H9 (cell line): ENCODE measurements around the gene SLC35E4. TPM values are rescaled to one million over a fixed set of nuclear protein-coding genes. Genes with fewer than 3 reads are reported as not detected.

ENCODE experiments used
- DNase-seq: peaks from one replicate; pipeline ENCODE4 v3.0.0-alpha.2; 2017
- H2AFZ ChIP-seq: one replicate; pipeline ENCODE4 v1.6.1; 2013; ENCODE audit warnings: mild to moderate bottlenecking, low read length, control low read depth, moderate library complexity
- H2AK5ac ChIP-seq: 2 replicates; pipeline ENCODE4 v1.6.1; 2013; ENCODE audit warnings: low read length, control low read depth, mixed read lengths; ENCODE audit not compliant: insufficient read length
- H2BK120ac ChIP-seq: one replicate; pipeline ENCODE4 v1.6.1; 2013; ENCODE audit warnings: low read depth, mild to moderate bottlenecking, low read length, control low read depth, inconsistent platforms; ENCODE audit not compliant: poor library complexity, severe bottlenecking
- H2BK12ac ChIP-seq: 2 replicates; pipeline ENCODE4 v1.6.1; 2013; ENCODE audit warnings: low read length, control low read depth, mixed read lengths, low read depth; ENCODE audit not compliant: insufficient read length
- H2BK15ac ChIP-seq: 2 replicates; pipeline ENCODE4 v1.6.1; 2013; ENCODE audit warnings: low read depth, low read length, control low read depth
- H2BK20ac ChIP-seq: one replicate; pipeline ENCODE4 v1.6.1; 2013; ENCODE audit warnings: low read depth, mild to moderate bottlenecking, low read length, control low read depth, inconsistent platforms; ENCODE audit not compliant: poor library complexity, severe bottlenecking
- H2BK5ac ChIP-seq: 2 replicates; pipeline ENCODE4 v1.6.1; 2013; ENCODE audit warnings: low read length, control low read depth, mixed read lengths; ENCODE audit not compliant: insufficient read length
- H3K14ac ChIP-seq: 2 replicates; pipeline ENCODE4 v1.6.1; 2013; ENCODE audit warnings: low read length, control low read depth; ENCODE audit not compliant: insufficient read depth
- H3K18ac ChIP-seq: 2 replicates; pipeline ENCODE4 v1.6.1; 2013; ENCODE audit warnings: low read depth, mild to moderate bottlenecking, mixed read lengths, low read length, control low read depth; ENCODE audit not compliant: insufficient read length
- H3K23ac ChIP-seq: 2 replicates; pipeline ENCODE4 v1.6.1; 2013; ENCODE audit warnings: low read length, control low read depth, mixed read lengths, low read depth; ENCODE audit not compliant: insufficient read length
- H3K23me2 ChIP-seq: 2 replicates; pipeline ENCODE4 v1.6.1; 2013; ENCODE audit warnings: low read depth, mild to moderate bottlenecking, mixed read lengths, low read length, control low read depth; ENCODE audit not compliant: insufficient read length, poor library complexity, severe bottlenecking
- H3K27ac ChIP-seq: 2 replicates; pipeline ENCODE4 v1.5.1; 2013; ENCODE audit warnings: low read length, control low read depth, mixed read lengths, low read depth; ENCODE audit not compliant: insufficient read length
- H3K27me3 ChIP-seq: 2 replicates; pipeline ENCODE4 v1.6.1; 2013; ENCODE audit warnings: low read length, control low read depth, inconsistent platforms; ENCODE audit not compliant: insufficient read depth
- H3K4ac ChIP-seq: 2 replicates; pipeline ENCODE4 v1.6.1; 2013; ENCODE audit warnings: low read depth, mild to moderate bottlenecking, control low read depth, inconsistent platforms, low read length, moderate library complexity
- H3K4me1 ChIP-seq: 2 replicates; pipeline ENCODE4 v1.6.1; 2013; ENCODE audit warnings: low read length, control low read depth, inconsistent platforms; ENCODE audit not compliant: insufficient read depth
- H3K4me2 ChIP-seq: 2 replicates; pipeline ENCODE4 v1.6.1; 2013; ENCODE audit warnings: low read length, control low read depth, mixed read lengths; ENCODE audit not compliant: insufficient read length, insufficient read depth
- H3K56ac ChIP-seq: 2 replicates; pipeline ENCODE4 v1.6.1; 2013; ENCODE audit warnings: low read depth, mild to moderate bottlenecking, mixed read lengths, low read length, control low read depth; ENCODE audit not compliant: insufficient read length
- H3K79me1 ChIP-seq: 2 replicates; pipeline ENCODE4 v1.6.1; 2013; ENCODE audit warnings: low read depth, mild to moderate bottlenecking, moderate library complexity, low read length, control low read depth, inconsistent platforms; ENCODE audit not compliant: insufficient read depth, poor library complexity, severe bottlenecking
- H3K79me2 ChIP-seq: 2 replicates; pipeline ENCODE4 v1.6.1; 2013; ENCODE audit warnings: low read length, control low read depth, inconsistent platforms; ENCODE audit not compliant: insufficient read depth
- H3K9ac ChIP-seq: 2 replicates; pipeline ENCODE4 v1.6.1; 2013; ENCODE audit warnings: low read length, control low read depth, mixed read lengths; ENCODE audit not compliant: insufficient read length; ENCODE audit errors: extremely low read depth
- H3K9me3 ChIP-seq: one replicate; pipeline ENCODE4 v1.6.1; 2013; ENCODE audit warnings: low read depth, low read length, inconsistent platforms; ENCODE audit not compliant: control insufficient read depth
- H3T11ph ChIP-seq: one replicate; pipeline ENCODE4 v1.6.1; 2013; ENCODE audit warnings: mild to moderate bottlenecking, low read length, control low read depth, inconsistent platforms
- H4K20me1 ChIP-seq: one replicate; pipeline ENCODE4 v1.6.1; 2013; ENCODE audit not compliant: control insufficient read depth, insufficient read length, insufficient read depth
- H4K5ac ChIP-seq: 2 replicates; pipeline ENCODE4 v1.6.1; 2013; ENCODE audit warnings: low read depth, mild to moderate bottlenecking, mixed read lengths, low read length, control low read depth; ENCODE audit not compliant: insufficient read length
- H4K8ac ChIP-seq: replicated peaks from 2 replicates; pipeline ENCODE4 v1.6.1; 2013; ENCODE audit warnings: low read length, control low read depth, mixed read lengths, low read depth; ENCODE audit not compliant: insufficient read length
- H4K91ac ChIP-seq: 2 replicates; pipeline ENCODE4 v1.6.1; 2013; ENCODE audit warnings: low read depth, mild to moderate bottlenecking, moderate library complexity, mixed read lengths, low read length, control low read depth; ENCODE audit not compliant: insufficient read length
- H3K27ac Mint-ChIP-seq, 3 experiments: 2 replicates in 2 of 3; 3 replicates in 1 of 3; pipeline ENCODE4 v1.8.0; 2020 to 2021; ENCODE audit warnings: mixed read lengths in 3 of 3, mild to moderate bottlenecking in 1 of 3, moderate library complexity in 1 of 3
- H3K27me3 Mint-ChIP-seq: 2 replicates; pipeline ENCODE4 v1.8.0; 2021; ENCODE audit warnings: low read depth, mild to moderate bottlenecking, moderate library complexity, mixed read lengths
- H3K36me3 Mint-ChIP-seq, 3 experiments: 2 replicates in 2 of 3; 3 replicates in 1 of 3; pipeline ENCODE4 v1.8.0; 2020 to 2021; ENCODE audit warnings: low read depth in 3 of 3, mixed read lengths in 3 of 3; ENCODE audit not compliant: insufficient read depth in 1 of 3
- H3K4me1 Mint-ChIP-seq, 2 experiments: 2 replicates each; pipeline ENCODE4 v1.8.0; 2020; ENCODE audit warnings: mixed read lengths in 2 of 2
- H3K4me3 Mint-ChIP-seq, 2 experiments: 2 replicates in 1 of 2; 3 replicates in 1 of 2; pipeline ENCODE4 v1.8.0; 2020 to 2021; ENCODE audit warnings: mild to moderate bottlenecking in 2 of 2, mixed read lengths in 2 of 2, moderate library complexity in 1 of 2
- H3K9me3 Mint-ChIP-seq, 2 experiments: 2 replicates in 1 of 2; 3 replicates in 1 of 2; pipeline ENCODE4 v1.8.0; 2020; ENCODE audit warnings: mild to moderate bottlenecking in 2 of 2, mixed read lengths in 2 of 2, moderate library complexity in 1 of 2
- WGBS: extraction: QIAGEN DNeasy Blood & Tissue Kit; methylation state at CpG from one replicate; pipeline ENCODE4 v1.1.7; 2013; ENCODE audit warnings: missing lambda C conversion rate, low lambda C conversion rate, mixed read lengths; ENCODE audit not compliant: insufficient read length; ENCODE audit errors: extremely low coverage; 5-methylcytosine and 5-hydroxymethylcytosine counted together
- total RNA-seq: library from RNA; stranded (reverse); gene quantifications from 2 replicates; pipeline ENCODE4 v1.2.1, GENCODE V29; 2021
- TF ChIP-seq, protein P1 (sequence below): fragments of 200-600 bp; sonication (generic); conservative IDR thresholded peaks from 3 replicates; pipeline ENCODE4 v1.8.0; 2021; ENCODE audit warnings: antibody characterized with exemption, mild to moderate bottlenecking

Gene SLC35E4
- total RNA-seq, 1 experiment from 2014 or later = 3.7 TPM

DNA sequence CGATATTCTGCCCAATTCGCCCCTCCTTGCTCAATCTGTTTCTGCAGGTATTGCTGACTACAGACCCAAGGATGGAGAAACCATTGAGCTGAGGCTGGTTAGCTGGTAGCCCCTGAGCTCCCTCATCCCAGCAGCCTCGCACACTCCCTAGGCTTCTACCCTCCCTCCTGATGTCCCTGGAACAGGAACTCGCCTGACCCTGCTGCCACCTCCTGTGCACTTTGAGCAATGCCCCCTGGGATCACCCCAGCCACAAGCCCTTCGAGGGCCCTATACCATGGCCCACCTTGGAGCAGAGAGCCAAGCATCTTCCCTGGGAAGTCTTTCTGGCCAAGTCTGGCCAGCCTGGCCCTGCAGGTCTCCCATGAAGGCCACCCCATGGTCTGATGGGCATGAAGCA lies 9.2 kb upstream of the SLC35E4 start:
- Histone ChIP-seq H2BK15ac (no peak overlapping the region), H4K91ac (no peak overlapping the region), H2BK120ac (no peak overlapping the region), H3K56ac (no peak overlapping the region), H4K5ac (no peak overlapping the region), H3K27me3 (no peaks in the 10 kb centered on the region), H2BK5ac (no peak overlapping the region), H4K20me1 (no peaks in the 10 kb centered on the region), H2BK12ac (no peak overlapping the region), H3K79me2 (no peaks in the 10 kb centered on the region), H3K9ac (no peak overlapping the region), H3K23ac (no peak overlapping the region), H3K4me1 (no peaks in the 10 kb centered on the region; the same call in 1 of the 2 replicates), H2AK5ac (no peak overlapping the region), H4K8ac (no peak overlapping the region), H3T11ph (no peak overlapping the region), H3K18ac (no peak overlapping the region), H3K79me1 (no peaks in the 10 kb centered on the region), H3K14ac (no peak overlapping the region), H3K23me2 (no peaks in the 10 kb centered on the region), H2AFZ (no peak overlapping the region), H3K27ac (no peak overlapping the region), H3K4me2 (no peak overlapping the region), H3K4ac (no peak overlapping the region), H2BK20ac (no peak overlapping the region), H3K9me3 (no peaks in the 10 kb centered on the region)
- H3K9me3 Mint-ChIP-seq = peaks cover 4 to 6% of the 10 kb centered on the region in 2 experiments
- H3K4me3 Mint-ChIP-seq = no peak overlapping the region
- no peak for DNase-seq
- no peak overlapping the region for H3K27ac Mint-ChIP-seq
- peaks cover 4 to 5% of the 10 kb centered on the region in 2 experiments; a peak in 3 of 4 replicates for H3K4me1 Mint-ChIP-seq
- TF ChIP-seq, protein P1, sequence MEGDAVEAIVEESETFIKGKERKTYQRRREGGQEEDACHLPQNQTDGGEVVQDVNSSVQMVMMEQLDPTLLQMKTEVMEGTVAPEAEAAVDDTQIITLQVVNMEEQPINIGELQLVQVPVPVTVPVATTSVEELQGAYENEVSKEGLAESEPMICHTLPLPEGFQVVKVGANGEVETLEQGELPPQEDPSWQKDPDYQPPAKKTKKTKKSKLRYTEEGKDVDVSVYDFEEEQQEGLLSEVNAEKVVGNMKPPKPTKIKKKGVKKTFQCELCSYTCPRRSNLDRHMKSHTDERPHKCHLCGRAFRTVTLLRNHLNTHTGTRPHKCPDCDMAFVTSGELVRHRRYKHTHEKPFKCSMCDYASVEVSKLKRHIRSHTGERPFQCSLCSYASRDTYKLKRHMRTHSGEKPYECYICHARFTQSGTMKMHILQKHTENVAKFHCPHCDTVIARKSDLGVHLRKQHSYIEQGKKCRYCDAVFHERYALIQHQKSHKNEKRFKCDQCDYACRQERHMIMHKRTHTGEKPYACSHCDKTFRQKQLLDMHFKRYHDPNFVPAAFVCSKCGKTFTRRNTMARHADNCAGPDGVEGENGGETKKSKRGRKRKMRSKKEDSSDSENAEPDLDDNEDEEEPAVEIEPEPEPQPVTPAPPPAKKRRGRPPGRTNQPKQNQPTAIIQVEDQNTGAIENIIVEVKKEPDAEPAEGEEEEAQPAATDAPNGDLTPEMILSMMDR = no peak; the same call in 2 of the 3 replicates
- WGBS = no CpG with 5 or more reads among the region's 5 CpGs
- H3K36me3 Mint-ChIP-seq = peaks cover 15 to 40% (median 37%) of the 10 kb centered on the region in 3 experiments
- no peaks in the 10 kb centered on the region for H3K27me3 Mint-ChIP-seq
